B cell (primary cell): ENCODE measurements around the gene FMN1. TPM values are rescaled to one million over a fixed set of nuclear protein-coding genes. Genes with fewer than 3 reads are reported as not detected.
A peak's percentile ranks its signal among the peaks of the same experiment; 100 is the strongest.

Experiments used
- ATAC-seq: fragments of 200-7000 bp; cut with Tn5 transposase; one replicate; pipeline ENCODE4 v1.10.0; 2021; ENCODE audit warnings: low read depth, mild to moderate bottlenecking, moderate number of reproducible peaks, moderate library complexity
- CTCF ChIA-PET: fragments of 350-600 bp; sonication (Branson Sonifier 250); formaldehyde crosslinking; loops from one replicate; lab custom pipeline; 2021; ENCODE audit warnings: antibody characterized with exemption, inconsistent platforms; lab: Charles Lee
- POLR2A ChIA-PET: fragments of 350-600 bp; sonication (Branson Sonifier 250); formaldehyde crosslinking; loops from one replicate; lab custom pipeline; 2021; ENCODE audit warnings: antibody characterized with exemption; lab: Charles Lee
- DNase-seq: peaks from one replicate; pipeline ENCODE4 v3.0.0; 2013
- H2AFZ ChIP-seq: 2 replicates; pipeline ENCODE4 v1.6.1; 2012; ENCODE audit warnings: mild to moderate bottlenecking, low read depth, low read length; ENCODE audit not compliant: insufficient read depth, poor library complexity, severe bottlenecking
- H3K27ac ChIP-seq, 2 donors: 1 replicate in 1 of 2; 2 replicates in 1 of 2; pipeline ENCODE4 v1.5.1; 2012 to 2013; ENCODE audit warnings: low read length in 2 of 2, mild to moderate bottlenecking in 2 of 2, moderate library complexity in 1 of 2
- H3K27me3 ChIP-seq, 4 experiments: fragments of 200-600 bp in 1 of 4; sonication (generic) in 1 of 4; replicated peaks in 1 of 4; 1 replicate in 2 of 4; 2 replicates in 2 of 4; pipeline versions ENCODE4 v1.6.1 to v1.7.0; 2013 to 2016; ENCODE audit warnings: low read length in 3 of 4, mild to moderate bottlenecking in 2 of 4, mixed read lengths in 1 of 4, moderate library complexity in 1 of 4; ENCODE audit not compliant: insufficient read depth in 4 of 4, control insufficient read depth in 3 of 4; ENCODE audit errors: control extremely low read depth in 1 of 4
- H3K36me3 ChIP-seq, 2 experiments: replicated peaks in 1 of 2; 1 replicate in 1 of 2; 2 replicates in 1 of 2; pipeline versions ENCODE4 v1.6.1 to v1.7.1; 2013; ENCODE audit warnings: low read length in 1 of 2; ENCODE audit not compliant: insufficient read depth in 2 of 2, control insufficient read depth in 1 of 2; ENCODE audit errors: control extremely low read depth in 1 of 2, extremely low read depth in 1 of 2
- H3K4me1 ChIP-seq, 2 donors: fragments of 200-600 bp in 1 of 2; sonication (generic) in 1 of 2; 1 replicate in 1 of 2; 2 replicates in 1 of 2; pipeline versions ENCODE4 v1.5.1 to v1.6.1; 2013 to 2017; ENCODE audit warnings: low read length in 2 of 2; ENCODE audit not compliant: control insufficient read depth in 2 of 2, insufficient read depth in 2 of 2
- H3K4me2 ChIP-seq: replicated peaks from 2 replicates; pipeline ENCODE3; 2012; ENCODE audit warnings: mild to moderate bottlenecking, low read depth, low read length; ENCODE audit not compliant: poor library complexity, severe bottlenecking
- H3K4me3 ChIP-seq, 5 experiments: fragments of 200-600 bp in 1 of 5; sonication (generic) in 1 of 5; 1 replicate in 3 of 5; 2 replicates in 2 of 5; pipeline versions ENCODE4 v1.5.1 to v1.7.0; 2011 to 2016; ENCODE audit warnings: low read length in 4 of 5, mild to moderate bottlenecking in 4 of 5, low read depth in 2 of 5, control low read depth in 1 of 5, moderate library complexity in 1 of 5; ENCODE audit not compliant: insufficient read depth in 1 of 5; ENCODE audit errors: control extremely low read depth in 1 of 5, extremely low read depth in 1 of 5
- H3K79me2 ChIP-seq: fragments of 200-600 bp; sonication (generic); one replicate; pipeline ENCODE4 v1.6.0; 2016; ENCODE audit warnings: low read length; ENCODE audit not compliant: control insufficient read depth, insufficient read depth
- H3K9ac ChIP-seq: fragments of 200-600 bp; sonication (generic); 2 replicates; pipeline ENCODE4 v1.6.1; 2017; ENCODE audit warnings: mild to moderate bottlenecking, low read length, moderate library complexity
- H3K9me3 ChIP-seq, 3 donors: one replicate each; pipeline versions ENCODE4 v1.6.1 to v1.7.1; 2013; ENCODE audit warnings: low read length in 2 of 3; ENCODE audit not compliant: control insufficient read depth in 2 of 3, insufficient read depth in 1 of 3; ENCODE audit errors: control extremely low read depth in 1 of 3
- H4K20me1 ChIP-seq: 2 replicates; pipeline ENCODE4 v1.6.0; 2012; ENCODE audit warnings: mild to moderate bottlenecking, low read length; ENCODE audit not compliant: insufficient read depth, control insufficient read depth, poor library complexity, severe bottlenecking
- H3K27ac Mint-ChIP-seq: one replicate; pipeline ENCODE4 v1.8.0; 2021; ENCODE audit warnings: mixed read lengths
- H3K27me3 Mint-ChIP-seq: one replicate; pipeline ENCODE4 v1.8.0; 2021; ENCODE audit warnings: mixed read lengths
- H3K4me1 Mint-ChIP-seq: one replicate; pipeline ENCODE4 v1.8.0; 2021; ENCODE audit warnings: mixed read lengths
- H3K4me3 Mint-ChIP-seq: one replicate; pipeline ENCODE4 v1.8.0; 2021; ENCODE audit warnings: mixed read lengths
- H3K9me3 Mint-ChIP-seq: one replicate; pipeline ENCODE4 v1.8.0; 2022; ENCODE audit warnings: mixed read lengths; ENCODE audit not compliant: insufficient read depth
- EZH2 ChIP-seq: IDR thresholded peaks from 2 replicates; pipeline ENCODE4 v1.6.1; 2012; ENCODE audit warnings: borderline replicate concordance, low read depth, mild to moderate bottlenecking, moderate library complexity, low read length; ENCODE audit not compliant: insufficient read depth, poor library complexity, severe bottlenecking
- WGBS: methylation state at CpG from one replicate; pipeline ENCODE4 v1.1.5; 2013; ENCODE audit warnings: missing lambda C conversion rate; ENCODE audit not compliant: insufficient coverage; 5-methylcytosine and 5-hydroxymethylcytosine counted together
- intact Hi-C: fragments of 100-400 bp; cut with micrococcal nuclease; formaldehyde crosslinking; loops from one replicate; pipeline ENCODE4 v1.10.0; 2022
- polyA plus RNA-seq: library from polyadenylated mRNA; depleted of rRNA; stranded (reverse); fragments of >200 nt; gene quantifications from 2 replicates; pipeline ENCODE4 v1.2.3, GENCODE V29; 2012
- total RNA-seq, 2 donors: library from RNA; stranded (reverse); fragments of 120-200 nt in 1 of 2; gene quantifications; 1 replicate in 1 of 2; 2 replicates in 1 of 2; pipeline versions ENCODE4 v1.2.3 to v1.2.4, GENCODE V29; 2013 to 2022
- TF ChIP-seq, protein P1 (sequence below): fragments of 200-600 bp; IDR thresholded peaks from one replicate; pipeline ENCODE4 v1.8.0; 2022; ENCODE audit warnings: antibody characterized with exemption, mild to moderate bottlenecking

Gene FMN1
- total and polyA plus RNA-seq, 2 donors (not counting 1 experiment from before 2014, with no cell fraction given) = 0.21 to 0.96 TPM

DNA sequence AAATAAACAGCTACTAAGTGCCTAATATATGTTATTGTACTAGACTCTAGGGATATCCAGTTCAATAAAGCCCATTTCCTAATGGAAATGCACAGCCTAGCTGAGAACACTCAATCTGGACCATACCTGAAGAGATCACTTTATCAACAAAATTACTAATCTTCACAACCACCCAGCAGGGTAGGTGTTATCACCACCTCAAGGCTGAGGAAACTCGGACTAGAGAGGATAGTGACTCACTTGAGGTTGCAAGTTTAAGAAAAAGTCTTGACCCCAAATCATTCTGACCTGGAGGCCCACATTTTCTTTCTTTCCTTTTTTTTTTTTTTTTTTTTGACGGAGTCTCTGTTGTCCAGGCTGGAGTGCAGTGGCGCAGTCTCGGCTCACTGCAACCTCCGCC lies 3.1 kb upstream of the FMN1 start:
- DNase-seq = no peak
- Histone ChIP-seq H3K27ac (no peak overlapping the region), H3K9ac (no peak overlapping the region), H2AFZ (no peak overlapping the region), H3K36me3 (no peaks in the 10 kb centered on the region), H3K9me3 (peaks cover 0 to 5% (median 0%) of the 10 kb centered on the region in 3 donors), H3K4me2 (no peak overlapping the region), H3K4me3 (no peak overlapping the region), H3K4me1 (peaks cover 9 to 21% of the 10 kb centered on the region in 2 donors), H3K27me3 (peaks cover 0 to 12% (median 2%) of the 10 kb centered on the region in 4 experiments), H4K20me1 (no peaks in the 10 kb centered on the region), H3K79me2 (no peaks in the 10 kb centered on the region)
- H3K4me1 Mint-ChIP-seq = peaks cover 28% of the 10 kb centered on the region
- H3K4me3 Mint-ChIP-seq = no peak overlapping the region
- CTCF ChIA-PET = no interaction called here
- 100% methylated on average over 3 of the region's 5 CpGs for WGBS
- no peak for ATAC-seq
- intact Hi-C loops = no loop called here
- no peak overlapping the region for H3K27ac Mint-ChIP-seq
- no peaks in the 10 kb centered on the region for H3K9me3 Mint-ChIP-seq
- TF ChIP-seq, protein P1, sequence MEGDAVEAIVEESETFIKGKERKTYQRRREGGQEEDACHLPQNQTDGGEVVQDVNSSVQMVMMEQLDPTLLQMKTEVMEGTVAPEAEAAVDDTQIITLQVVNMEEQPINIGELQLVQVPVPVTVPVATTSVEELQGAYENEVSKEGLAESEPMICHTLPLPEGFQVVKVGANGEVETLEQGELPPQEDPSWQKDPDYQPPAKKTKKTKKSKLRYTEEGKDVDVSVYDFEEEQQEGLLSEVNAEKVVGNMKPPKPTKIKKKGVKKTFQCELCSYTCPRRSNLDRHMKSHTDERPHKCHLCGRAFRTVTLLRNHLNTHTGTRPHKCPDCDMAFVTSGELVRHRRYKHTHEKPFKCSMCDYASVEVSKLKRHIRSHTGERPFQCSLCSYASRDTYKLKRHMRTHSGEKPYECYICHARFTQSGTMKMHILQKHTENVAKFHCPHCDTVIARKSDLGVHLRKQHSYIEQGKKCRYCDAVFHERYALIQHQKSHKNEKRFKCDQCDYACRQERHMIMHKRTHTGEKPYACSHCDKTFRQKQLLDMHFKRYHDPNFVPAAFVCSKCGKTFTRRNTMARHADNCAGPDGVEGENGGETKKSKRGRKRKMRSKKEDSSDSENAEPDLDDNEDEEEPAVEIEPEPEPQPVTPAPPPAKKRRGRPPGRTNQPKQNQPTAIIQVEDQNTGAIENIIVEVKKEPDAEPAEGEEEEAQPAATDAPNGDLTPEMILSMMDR = no peak
- TF ChIP-seq EZH2 = no peak
- POLR2A ChIA-PET = no interaction called here
- H3K27me3 Mint-ChIP-seq = peaks cover 6% of the 10 kb centered on the region

DNA sequence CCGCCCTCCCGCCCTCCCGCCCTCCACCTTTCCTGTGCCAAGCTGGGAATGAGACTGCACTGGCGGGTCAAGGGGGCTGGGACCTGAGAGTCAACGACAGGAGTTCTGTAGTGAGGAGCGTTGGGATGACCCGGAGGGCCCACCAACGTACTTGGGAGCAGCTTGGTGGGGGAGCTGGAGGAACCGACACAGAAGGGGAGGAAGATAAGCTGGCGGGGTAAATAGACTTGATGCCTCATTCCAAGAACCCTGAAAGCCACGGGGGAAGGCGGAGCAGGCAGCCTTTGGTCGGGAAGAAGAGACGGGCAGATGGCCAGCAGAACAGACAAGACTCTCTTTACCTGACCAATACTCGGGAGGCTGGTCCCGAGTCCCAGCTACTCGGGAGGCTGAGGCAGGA lies 277 bp downstream of the FMN1 start:
- TF ChIP-seq EZH2 = no peak
- TF ChIP-seq, protein P1 = no peak
- Mint-ChIP-seq H3K27ac (no peak overlapping the region), H3K9me3 (no peaks in the 10 kb centered on the region), H3K4me1 (peaks cover 23% of the 10 kb centered on the region), H3K4me3 (peak overlapping the region; percentile 80), H3K27me3 (peaks cover 16% of the 10 kb centered on the region)
- no peaks in the 10 kb centered on the region for H4K20me1 ChIP-seq
- CTCF ChIA-PET = interaction anchor here (0.6 kb wide), 1 partner anchor 32 kb away, joined by 3 read pairs; no protein-coding TSS in a partner anchor
- H3K9ac ChIP-seq = peak overlapping the region; percentile 70
- H3K4me2 ChIP-seq = peak overlapping the region; percentile 88
- H3K79me2 ChIP-seq = no peaks in the 10 kb centered on the region
- DNase-seq = no peak
- H3K4me3 ChIP-seq = peak overlapping the region in 4 of 5 experiments; percentile 37 to 61 (median 54)
- peak overlapping the region; percentile 87 for H2AFZ ChIP-seq
- H3K27ac ChIP-seq = no peak overlapping the region
- H3K4me1 ChIP-seq = peaks cover 14 to 16% of the 10 kb centered on the region in 2 donors
- intact Hi-C loops = no loop called here
- H3K9me3 ChIP-seq = peaks cover 0 to 5% (median 0%) of the 10 kb centered on the region in 3 donors
- H3K27me3 ChIP-seq = peaks cover 0 to 12% (median 3%) of the 10 kb centered on the region in 4 experiments
- ATAC-seq = no peak
- WGBS = 13% methylated on average over 12 of the region's 17 CpGs
- POLR2A ChIA-PET = interaction anchor here (0.9 kb wide), 1 partner anchor 23 kb away, joined by 3 read pairs; no protein-coding TSS in a partner anchor
- no peaks in the 10 kb centered on the region for H3K36me3 ChIP-seq
